Left renal pelvis (tissue), 4 donors: ENCODE measurements around the gene PPP1R9A. TPM values are rescaled to one million over a fixed set of nuclear protein-coding genes. Genes with fewer than 3 reads are reported as not detected.

Source experiments
- DNase-seq, 4 donors: peaks; one replicate each; pipeline ENCODE4 v3.0.0-alpha.2; 2013; ENCODE audit warnings: low read depth in 4 of 4, low spot score in 3 of 4
- polyA plus RNA-seq, 4 donors: library from polyadenylated mRNA; unstranded; fragments of 120-200 nt; gene quantifications; one replicate each; pipeline ENCODE4 v1.2.1, GENCODE V29; 2013; ENCODE audit not compliant: insufficient read length in 4 of 4

The PPP1R9A gene
- polyA plus RNA-seq, 4 donors: 10.5 to 35.0 (median 31.8) TPM

DNA sequence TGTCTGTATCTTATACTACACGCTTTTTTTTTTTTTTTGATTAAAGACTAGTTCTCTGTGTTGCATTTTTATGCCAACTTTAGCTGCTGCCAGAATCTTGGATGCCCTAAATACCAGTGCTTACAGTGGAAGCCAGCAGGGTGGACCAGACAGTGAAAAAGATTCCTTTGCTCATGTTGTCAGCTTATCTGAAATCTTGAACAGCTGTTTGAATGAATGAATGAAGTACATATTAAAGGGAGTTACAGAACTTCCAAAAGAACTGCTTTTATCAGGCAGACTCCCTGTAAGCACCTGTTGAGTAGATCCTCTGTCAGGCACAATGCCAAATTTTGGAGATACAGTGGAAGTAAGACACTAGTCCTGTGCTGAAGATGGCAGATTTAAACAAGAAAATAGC lies 184.9 kb downstream of the PPP1R9A start:
- no peak for DNase-seq

DNA sequence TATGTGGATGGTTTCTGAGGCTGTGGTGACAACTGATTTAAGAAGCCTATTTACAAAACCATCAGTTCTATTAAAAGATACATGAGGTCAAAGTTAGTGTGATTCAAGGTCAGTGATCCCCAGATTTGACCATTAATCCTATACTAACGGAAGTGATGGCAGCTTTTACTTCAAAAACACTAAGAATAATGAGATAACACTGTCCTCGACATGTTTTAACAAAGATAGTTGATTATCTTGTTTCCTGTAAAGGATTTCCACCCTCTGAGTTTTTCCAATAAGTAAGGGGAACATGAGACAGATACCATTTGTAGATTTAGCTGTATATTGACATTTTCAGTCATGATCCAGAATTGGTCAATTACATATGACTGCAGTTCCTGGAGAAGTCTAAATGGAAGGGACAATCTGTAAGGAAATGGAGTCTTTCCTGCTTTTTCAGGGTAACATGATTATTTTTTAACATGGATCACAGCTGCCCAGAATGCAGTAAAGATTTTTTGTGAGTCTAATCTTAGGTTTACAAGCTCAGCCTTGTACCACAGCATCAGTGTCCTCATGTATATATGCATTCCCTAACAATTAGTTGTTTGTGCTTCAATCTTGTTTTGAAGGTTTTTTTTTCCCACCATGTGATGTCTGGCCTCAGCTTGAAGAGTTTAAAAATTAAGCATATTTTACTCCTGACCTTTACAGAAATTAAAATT lies 188.0 kb downstream of the PPP1R9A start:
- DNase-seq: no peak

DNA sequence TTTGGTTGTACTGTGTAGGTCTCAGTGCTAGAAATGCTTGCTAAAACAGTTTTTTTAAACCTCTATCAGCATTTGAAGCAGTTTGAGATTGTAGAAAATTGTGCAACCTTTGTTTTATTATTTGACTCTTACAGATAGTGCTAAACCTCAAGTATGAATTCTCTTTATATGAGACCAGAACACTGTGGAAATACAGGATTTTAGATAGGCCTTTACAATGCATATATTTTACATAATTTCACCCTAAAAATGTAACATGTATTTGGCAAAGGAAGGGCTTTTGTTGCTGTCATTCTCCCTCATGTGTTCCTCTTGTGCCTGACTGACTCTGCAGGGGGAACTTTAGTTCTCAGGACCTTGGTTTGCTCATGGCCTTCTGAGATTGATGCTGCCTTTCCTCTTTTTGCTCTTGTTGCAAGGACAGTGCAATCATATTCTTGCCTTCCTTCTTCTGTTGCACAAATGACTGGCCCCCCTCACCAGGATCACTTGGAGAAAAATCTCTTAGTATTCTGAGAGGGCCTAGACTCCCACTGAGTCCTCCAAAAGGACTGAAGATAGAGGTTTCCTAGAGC lies 188.7 kb downstream of the PPP1R9A start:
- DNase-seq: no peak

DNA sequence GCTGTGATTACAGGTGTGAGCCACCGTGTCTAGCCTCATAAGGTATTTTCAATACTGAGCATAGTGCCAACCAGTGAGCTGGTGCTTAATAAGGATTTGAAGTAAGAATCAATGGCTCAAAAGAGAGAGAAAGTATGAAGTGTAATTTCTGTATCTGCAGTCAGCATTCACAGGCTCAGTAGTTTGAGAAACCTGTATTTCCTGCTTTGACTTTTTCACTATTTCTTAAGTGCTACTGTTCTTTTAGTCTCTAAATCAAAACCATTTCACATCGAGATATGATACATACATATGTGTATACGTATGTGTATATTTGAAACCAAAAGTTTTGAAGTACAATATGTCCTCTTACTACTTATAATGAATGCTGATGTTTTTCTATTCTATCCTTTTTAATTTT lies 189.9 kb downstream of the PPP1R9A start:
- DNase-seq: no peak

DNA sequence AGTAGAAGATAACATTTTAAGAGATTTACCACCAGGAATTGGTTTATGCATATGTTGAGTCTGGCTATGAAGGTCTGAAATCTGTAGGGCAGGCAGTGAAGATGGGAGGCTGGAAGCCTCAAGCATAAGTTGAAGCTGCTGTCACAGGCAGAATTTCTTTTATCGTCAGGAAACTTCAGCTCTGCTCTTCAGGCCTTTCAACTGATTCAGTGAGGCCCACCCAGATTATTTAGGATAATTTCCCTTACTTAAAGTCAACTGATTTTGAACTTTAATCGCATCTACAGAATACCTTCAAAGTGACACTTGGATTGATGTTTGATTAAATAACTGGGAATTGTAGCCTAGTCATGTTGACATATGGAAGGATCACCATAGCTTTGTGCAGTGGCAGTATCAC lies 190.5 kb downstream of the PPP1R9A start:
- DNase-seq: no peak

DNA sequence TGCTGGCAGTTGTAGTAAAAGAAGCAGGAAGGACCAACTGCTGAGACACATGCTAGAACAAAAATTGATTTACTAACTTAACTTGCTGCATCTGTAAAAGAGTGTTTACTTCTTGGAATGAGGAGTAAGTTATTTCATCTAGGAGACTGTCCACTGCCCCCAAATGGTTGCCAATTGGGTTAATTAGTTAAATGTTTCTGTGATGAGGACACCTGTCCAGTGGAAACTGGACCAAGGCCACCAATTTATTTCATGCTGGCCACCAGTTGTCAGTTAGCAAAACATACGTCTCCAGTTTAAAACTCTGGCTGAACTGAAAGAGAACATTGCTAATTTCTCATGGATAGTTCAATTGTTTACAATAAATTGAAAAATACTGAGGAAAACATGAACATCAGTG lies 191.7 kb downstream of the PPP1R9A start:
- no peak for DNase-seq

DNA sequence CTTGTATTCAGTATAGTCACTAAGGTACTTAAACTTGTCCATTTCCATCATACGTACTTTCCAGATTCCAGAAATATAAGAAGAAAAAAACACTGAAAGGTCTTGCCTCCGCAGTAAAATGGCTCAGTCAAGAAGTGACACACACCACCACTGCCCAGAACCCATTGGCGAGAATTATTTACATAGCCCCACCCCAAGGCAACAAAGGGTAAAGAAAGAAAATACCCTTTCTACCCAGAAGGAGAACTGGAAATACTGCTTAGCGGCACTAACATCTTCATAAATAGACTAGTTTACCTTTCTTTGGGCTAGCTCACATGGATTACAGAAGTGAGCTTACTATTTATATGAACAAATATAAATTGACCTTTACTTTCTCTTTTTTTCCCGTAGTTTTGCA lies 194.0 kb downstream of the PPP1R9A start:
- DNase-seq: no peak

DNA sequence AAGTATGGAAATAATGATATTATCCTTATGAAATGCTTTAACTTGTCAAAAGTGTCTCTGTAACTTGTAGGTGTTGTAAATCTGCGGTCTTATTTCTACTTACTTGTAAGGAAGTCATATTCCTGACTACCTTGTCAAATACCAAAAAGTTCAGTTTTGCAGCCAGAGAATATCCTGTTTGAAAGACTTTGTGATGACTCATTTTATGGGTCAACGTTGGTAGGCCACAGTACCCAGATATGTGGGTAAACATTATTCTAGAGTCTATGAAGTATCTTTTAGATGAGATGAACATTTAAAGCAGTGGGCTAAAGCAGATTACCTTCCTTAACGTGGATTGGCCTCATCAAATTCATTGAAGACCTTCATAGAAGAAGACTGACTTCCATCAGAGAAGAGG lies 195.3 kb downstream of the PPP1R9A start:
- DNase-seq: no peak

DNA sequence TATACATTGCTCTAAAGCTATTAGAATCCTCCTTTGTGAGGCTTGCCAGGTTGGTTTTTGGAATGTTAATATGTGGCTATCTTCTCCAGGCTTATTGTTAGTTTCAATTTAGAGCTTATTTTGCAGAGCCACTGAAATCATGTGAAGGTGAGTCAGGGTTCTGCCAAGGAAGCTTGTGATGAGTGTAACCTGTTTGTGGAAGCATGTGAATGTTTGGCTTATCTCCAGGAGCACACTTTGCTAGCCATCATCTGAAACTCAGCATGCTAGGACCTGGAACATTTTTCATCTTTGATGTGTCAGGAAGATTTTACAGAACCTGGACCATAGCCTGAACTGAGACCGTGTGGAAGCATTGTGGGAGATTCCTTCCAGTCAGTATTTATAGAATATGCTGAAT lies 197.3 kb downstream of the PPP1R9A start:
- no peak for DNase-seq

DNA sequence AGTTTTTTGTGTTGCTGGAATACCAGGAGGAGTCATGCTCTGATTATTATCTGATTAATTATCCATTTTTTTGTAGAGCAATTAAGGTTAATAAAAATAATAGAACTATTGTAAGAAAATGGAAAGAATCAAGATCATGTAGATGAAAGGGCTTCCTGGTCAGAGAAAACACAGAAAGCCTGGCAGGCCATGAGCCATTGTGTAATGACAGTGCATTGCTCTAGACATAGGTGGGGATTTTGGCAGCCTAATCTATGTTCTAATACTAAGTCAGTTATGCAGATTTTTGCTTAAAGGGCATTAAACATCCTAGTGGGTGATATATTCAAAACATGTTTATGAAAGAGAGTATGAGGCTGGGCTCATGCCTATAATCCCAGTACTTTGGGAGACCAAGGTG lies 198.2 kb downstream of the PPP1R9A start:
- DNase-seq: no peak

DNA sequence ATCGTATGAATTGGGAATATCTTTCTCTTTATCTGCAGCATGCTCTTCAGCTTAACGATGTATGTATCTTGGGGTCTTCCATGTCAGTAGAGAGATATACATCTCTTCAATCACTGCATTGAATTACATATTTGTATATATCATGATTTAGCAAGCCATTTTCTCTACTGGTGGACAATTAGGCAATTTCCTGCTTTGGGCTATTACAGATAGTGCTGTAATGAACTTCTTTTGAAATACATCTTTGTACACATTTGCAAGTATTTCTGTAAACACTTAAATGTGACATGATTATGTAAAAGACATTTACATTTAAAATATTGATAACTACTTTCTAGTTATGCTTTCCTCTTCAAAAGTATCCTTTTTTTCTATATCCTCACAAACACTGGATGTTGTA lies 199.0 kb downstream of the PPP1R9A start:
- DNase-seq: no peak

DNA sequence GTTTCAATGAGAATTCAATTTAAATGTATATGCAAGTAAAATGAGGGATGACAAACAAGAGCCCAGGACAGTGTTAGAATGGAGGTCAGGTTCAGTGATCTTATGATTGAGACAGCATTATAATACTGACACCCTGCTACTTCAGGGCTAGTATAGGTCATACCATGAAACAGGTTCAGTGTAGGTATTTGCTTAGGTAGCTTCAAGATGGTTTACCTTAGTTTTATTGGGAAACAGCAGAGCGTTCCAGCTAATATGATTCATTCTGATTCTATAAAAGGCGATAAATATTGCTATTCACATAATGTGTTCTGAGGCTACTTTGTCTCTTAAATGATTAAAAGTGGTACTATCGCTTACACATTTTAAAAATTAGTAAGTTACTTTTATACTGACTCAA lies 203.3 kb downstream of the PPP1R9A start:
- DNase-seq: no peak

DNA sequence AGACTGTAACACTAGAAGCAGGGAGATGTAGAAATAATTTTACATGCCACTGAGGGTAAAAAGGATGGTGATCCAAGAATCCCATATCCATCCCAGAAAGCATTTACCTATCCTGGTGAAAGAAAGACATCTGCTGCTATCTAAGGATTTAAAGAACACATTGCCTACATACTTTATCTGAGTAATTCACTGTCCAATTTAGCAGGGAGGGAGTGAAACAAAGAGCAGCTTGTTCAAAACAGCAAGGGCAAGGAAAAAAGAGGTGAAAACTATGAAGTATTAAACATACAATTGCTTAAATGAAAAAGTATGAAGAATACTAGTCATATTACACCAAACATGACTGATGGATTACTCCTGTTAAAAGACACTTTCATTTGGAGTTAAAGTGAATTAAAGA lies 206.2 kb downstream of the PPP1R9A start:
- no peak for DNase-seq

DNA sequence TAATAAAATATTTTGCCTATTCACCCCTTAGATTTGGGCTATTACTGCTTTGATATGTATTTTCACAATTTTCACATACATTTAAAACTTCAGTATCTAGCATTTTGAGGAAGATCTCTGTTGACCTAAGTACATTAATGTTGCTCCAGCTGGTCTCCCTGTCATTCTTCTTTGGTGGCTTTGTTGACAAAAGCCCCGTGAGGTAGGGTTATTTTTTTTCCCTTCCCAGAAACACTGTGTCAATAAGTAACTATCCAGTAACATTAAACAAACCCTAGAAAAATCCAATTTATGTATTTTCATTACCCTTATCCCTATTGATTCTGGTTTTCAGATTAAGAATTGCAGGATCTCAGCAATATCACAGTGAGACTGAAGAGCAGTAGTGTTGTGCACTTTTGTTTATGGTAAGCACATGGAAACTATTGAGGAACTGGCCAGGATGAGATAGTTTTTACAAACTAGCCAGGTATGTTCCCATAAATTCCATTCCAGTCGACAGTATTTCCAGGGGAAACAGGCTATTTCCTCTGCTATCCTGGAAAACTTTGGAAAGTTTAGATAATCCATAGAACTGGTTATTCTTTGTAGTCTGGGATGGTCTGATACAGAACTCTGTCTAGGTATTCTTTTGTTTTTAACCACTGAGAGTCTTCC lies 218.8 kb downstream of the PPP1R9A start:
- no peak for DNase-seq

DNA sequence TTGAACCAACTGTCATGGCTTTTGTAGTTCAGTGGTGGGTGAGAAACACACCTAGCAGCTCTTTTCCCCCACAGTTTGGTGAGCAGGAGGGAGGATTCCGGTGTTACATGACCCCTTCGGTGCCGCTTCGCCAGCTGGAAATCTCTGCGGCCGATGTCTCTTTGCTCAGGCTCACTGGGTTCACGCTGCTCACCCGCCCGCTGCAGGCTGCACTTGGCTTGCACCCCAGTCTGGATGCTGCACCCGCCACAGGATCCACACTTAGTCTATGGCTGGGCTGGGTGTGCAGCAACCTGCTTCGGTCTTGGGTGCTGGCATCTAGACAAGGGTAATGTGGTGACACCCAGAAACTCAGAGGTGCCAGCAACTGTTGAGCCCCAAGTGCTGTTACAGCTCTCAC lies 225.1 kb downstream of the PPP1R9A start:
- DNase-seq: no peak

DNA sequence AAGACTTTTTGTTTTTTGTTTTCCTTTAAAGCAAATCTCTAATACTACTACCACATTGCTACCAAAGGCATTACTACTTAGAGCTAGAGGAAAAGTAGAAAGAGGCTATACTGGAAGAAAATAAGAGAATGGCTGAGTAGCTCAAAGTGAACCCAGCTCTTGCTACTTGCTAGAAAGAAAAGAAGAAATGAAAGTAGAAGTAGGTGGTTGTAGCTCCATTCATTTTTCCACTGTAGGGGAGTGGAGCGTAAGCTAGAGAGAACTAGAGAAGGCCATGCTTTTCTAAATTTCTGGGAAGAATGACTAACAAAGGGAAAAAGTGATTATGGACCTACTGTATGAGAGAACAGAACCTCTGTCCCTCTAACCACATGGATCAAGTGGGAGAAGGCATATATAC lies 232.5 kb downstream of the PPP1R9A start:
- DNase-seq: no peak

DNA sequence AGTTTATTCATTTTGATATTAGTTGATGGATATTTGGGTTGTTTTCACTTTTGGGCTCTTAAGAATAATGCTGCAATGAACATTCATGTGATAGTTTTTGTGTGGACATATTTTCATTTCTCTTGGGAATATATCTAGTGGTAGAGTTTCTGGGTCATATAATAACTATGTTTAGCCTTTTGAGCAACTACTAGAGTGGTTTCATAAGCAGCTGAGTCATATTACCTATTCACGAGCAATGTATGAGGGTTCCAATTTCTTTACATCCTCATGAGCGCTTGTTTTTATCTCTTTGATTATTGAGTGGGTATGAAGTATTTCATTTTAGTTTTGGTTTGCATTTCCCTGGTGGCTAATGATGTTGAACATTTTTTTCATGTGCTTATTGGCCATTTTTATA lies 234.4 kb downstream of the PPP1R9A start:
- DNase-seq: no peak

DNA sequence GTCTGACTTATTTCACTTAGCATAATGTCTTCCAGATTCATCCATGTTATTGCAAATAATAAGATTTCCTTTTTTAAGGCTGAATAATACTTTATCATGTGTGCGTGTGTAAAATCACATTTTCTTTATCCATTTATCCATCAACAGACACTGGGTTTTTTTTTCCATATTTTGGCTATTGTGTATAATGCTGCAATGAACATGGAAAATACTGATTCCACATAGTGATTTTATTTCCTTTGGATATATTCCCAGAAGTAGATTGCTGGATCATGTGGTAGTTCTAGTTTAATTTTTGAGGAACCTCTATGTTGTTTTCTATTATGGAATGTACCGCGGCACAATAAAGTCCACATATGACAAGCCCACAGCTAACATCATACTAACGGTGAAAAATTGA lies 236.9 kb downstream of the PPP1R9A start:
- DNase-seq: no peak

DNA sequence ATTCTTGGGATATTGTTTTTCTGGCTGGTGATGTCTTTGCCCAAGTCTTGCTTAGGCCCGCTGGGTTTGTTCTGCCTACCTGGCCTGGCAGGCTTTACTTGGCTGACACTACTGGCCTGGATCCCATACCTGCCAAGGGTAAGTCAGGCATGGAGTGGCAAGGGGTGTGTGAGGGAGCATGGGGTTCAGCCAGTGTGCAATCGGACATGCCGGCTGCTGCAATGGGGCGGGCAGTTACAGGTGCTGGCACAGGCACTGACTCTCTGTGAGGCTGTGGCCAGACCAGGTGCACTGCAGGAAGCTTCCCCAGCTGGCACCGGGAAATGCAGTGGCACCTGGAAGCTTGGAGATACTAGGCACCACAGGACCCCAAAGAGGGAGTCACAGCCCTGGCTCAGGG lies 248.6 kb downstream of the PPP1R9A start:
- no peak for DNase-seq

DNA sequence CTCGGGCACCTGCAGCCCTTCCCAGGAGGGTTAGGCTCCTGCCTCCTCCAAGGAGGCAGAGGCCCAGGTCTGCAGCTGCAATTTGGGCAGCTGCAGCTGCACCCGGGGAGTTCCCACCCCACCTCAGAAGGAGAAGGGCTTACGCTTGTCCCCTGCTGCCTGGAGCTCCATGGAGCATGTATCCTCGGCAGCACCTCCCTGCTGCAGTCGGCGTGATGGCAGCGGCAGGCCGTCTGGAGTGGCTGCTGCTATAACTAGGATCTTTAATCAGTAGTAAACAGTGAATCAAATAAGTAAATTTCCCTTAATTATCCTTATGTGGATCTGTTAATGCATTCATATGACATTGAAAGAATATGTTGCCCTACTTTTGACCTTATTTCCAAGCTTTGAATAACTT lies 250.0 kb downstream of the PPP1R9A start:
- no peak for DNase-seq

DNA sequence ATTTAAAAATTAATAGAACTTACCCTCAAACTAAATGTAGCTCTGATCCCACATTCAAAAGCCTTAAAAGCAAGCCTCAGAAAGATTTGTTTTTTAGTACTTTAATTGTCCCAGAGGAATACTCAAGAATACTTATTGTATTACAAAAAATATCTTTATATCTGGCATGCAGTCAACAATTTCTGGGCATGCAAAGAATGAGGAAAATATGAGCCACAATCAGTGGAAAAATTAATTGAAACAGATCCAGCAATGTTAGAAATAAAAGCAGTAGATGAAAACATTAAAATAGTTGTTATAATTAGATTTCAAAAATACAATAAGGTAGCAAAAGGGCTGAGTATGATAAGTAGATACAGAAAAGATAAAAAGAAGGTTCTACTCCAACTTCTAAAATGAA lies 262.3 kb downstream of the PPP1R9A start:
- DNase-seq: no peak

DNA sequence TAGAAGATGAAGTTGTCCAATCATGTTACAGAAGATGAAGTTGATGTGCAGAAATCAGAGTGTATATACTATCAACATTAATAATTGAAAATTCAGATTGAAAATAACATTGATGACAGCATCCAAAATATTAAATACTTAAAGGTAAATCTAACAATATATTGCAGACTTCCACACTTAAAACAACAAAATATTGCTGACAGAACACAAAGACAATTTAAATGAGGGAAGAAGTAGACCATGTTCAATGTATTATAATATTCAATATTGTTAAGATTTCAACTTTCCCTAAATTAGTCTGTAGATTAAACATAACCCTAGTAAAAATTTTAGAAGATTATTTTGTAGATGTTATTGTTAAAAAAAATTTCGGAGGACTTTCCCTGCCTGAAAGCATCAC lies 265.0 kb downstream of the PPP1R9A start:
- DNase-seq: no peak
